Epithelial cell of proximal tubule (primary cell): Measurements from ENCODE around the gene TMEM214. TPM values are rescaled to one million over a fixed set of nuclear protein-coding genes. Genes with fewer than 3 reads are reported as not detected.

Experiments
- DNase-seq: peaks from one replicate; pipeline ENCODE4 v3.0.0-alpha.2; 2011; ENCODE audit warnings: low read depth
- H3K4me3 ChIP-seq: 2 replicates; pipeline ENCODE4 v1.5.1; 2011; ENCODE audit warnings: low read depth, mild to moderate bottlenecking, low read length
- total RNA-seq: library from RNA; depleted of rRNA; stranded (reverse); fragments of >200 nt; gene quantifications from 2 replicates; pipeline ENCODE4 v1.2.3, GENCODE V29; 2015
- TF ChIP-seq, protein P1 (sequence below): conservative IDR thresholded peaks from 2 replicates; pipeline ENCODE4 v1.5.1; 2012; ENCODE audit warnings: low read depth, mild to moderate bottlenecking, low read length

The TMEM214 gene
- total RNA-seq, 1 donor from 2014 or later = 11.2 TPM

DNA sequence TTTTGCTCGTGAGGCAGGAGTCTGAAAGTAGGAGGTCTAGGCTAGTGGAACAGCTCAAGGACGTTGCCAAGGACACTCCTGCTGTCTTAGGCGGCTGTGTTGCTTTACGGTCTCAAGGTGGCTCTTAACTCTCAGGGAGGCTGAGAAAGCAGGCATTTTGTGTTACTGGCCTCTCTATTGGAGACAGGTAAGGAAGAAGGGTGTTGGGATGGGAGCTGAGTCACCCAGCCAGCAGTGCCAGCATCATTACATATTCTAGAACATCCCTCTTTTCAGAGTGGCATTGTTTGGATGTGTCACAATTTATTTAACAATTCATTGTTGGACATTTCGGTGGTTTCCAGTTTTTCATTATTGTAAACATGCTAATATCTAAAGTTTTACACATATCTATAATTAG, 30.8 kb upstream of the TMEM214 start:
- DNase-seq = no peak
- TF ChIP-seq, protein P1, sequence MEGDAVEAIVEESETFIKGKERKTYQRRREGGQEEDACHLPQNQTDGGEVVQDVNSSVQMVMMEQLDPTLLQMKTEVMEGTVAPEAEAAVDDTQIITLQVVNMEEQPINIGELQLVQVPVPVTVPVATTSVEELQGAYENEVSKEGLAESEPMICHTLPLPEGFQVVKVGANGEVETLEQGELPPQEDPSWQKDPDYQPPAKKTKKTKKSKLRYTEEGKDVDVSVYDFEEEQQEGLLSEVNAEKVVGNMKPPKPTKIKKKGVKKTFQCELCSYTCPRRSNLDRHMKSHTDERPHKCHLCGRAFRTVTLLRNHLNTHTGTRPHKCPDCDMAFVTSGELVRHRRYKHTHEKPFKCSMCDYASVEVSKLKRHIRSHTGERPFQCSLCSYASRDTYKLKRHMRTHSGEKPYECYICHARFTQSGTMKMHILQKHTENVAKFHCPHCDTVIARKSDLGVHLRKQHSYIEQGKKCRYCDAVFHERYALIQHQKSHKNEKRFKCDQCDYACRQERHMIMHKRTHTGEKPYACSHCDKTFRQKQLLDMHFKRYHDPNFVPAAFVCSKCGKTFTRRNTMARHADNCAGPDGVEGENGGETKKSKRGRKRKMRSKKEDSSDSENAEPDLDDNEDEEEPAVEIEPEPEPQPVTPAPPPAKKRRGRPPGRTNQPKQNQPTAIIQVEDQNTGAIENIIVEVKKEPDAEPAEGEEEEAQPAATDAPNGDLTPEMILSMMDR = no peak
- no peak overlapping the region for H3K4me3 ChIP-seq

DNA sequence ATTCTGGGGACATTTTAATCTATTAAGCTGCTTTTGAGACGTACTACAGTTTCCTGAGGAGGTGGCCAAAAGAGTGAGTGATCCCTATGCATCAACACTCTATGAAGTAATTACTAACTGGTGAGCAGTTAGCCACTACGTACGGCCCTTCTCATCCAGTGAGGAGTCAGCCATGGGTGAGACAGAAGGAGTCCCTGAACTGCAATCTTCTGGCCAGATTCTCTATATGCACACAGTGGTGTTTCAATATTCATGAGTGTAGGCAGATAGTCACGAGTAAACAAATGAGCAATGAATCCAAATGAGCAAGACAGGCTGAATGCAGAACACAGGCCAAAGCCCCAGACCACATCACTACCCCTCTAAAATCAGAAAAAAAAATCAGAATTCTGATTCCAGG, 29.8 kb upstream of the TMEM214 start:
- no peak for DNase-seq
- H3K4me3 ChIP-seq = no peak overlapping the region

DNA sequence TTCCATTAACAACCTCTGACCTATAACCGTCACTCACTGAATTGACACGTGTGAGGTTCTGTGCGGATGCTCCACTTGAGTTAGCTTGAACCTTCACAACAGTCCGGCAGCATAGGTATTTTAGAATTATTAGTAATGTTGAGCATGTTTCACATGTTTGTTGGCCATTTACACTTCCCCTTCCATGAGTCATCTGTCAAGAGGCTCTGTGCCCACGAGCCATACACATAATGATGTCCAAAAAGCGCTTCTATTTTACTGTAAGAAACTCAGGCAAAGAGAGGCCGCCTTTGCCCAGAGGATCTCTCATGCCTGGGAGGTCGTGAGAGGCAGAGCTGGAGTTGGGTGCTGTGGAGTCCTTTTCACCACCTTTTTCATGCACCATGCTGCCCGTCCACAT, 28.9 kb upstream of the TMEM214 start:
- TF ChIP-seq, protein P1 = no peak
- no peak for DNase-seq
- no peak overlapping the region for H3K4me3 ChIP-seq

More for the DNA sequence above, 29.8 kb upstream of the TMEM214 start:
- TF ChIP-seq, protein P1 = no peak

DNA sequence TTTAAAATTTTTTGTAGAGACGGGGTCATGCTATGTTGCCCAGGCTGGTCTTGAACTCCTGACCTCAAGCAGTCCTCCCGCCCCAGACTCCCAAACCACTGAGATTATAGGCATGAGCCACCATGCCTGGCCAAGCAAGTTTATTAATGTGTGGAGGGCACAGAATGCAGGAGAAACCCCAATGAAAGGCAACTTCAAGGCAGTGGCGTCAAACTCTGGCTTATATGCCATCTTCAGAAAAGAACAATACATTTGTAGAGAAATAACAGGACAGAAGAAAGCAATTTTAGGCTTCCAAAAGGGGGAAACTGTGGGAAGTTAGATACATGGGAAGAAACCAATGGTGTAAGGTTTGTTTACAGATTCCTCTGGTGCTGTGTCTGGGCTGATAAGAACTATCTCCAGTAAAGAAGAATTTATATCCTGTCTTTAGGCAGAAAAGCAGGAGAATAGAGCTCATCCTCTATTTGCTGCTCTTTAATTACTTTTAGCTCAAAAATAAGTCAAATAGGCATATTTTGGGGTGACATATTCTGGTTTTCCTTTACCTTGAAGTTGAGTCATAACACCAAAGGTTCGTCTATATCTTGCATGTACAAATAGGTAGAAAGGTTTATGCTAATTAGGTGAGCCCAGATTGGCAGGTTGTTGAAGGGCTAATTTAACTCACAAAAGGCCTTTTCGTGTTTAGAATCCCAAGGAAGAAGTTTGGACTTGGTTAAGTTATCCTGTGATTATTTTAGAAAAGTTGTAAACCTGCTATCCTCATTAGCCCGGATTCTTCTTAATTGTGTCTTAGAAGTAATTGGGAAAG, 26.0 kb upstream of the TMEM214 start:
- H3K4me3 ChIP-seq = no peak overlapping the region
- DNase-seq = no peak
- TF ChIP-seq, protein P1 = no peak

DNA sequence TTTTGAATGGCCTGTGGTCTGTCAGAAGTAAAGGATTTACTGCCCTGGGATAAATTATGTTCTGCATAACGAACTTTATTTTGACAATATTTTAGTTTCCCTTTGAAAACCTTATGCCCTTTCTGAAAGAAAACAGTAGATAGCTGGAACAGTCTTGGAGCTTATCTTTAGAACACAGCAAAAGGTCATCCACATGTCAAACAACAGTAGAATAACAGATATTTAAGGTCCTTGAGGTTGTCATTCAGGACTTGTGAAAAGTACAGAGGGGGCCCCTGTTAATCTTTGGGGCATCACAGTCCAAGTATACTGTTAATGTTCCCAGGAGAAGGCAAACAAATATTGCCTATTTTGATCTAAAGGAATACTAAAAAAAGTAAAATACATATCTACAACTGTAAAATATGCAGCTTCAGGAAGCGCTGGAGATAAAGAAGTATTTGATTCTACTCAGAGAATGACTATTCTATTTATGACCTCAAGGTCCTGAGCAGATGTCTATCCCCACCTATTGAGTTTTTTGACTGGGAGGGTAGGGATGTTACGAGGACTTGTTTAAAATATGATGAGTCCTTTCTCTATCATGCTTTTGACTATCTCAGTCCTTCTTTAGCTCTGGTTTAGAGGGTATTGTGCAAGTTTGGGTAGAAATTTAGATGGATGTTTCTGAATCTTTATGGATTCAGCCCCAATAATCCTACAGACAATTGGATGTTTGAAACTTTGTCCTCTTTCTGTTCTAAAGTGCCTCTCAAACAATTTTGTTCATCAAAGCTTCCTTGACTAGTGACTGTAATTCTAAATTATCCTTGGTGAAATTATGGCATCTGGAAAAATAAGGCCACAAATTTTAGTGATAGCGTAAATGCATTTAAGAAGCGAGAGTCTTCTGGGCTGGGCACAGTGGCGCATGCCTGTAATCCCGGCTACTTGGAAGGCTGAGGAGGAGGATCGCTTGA, 25.1 kb upstream of the TMEM214 start:
- DNase-seq = no peak
- H3K4me3 ChIP-seq = no peak overlapping the region
- TF ChIP-seq, protein P1 = no peak

DNA sequence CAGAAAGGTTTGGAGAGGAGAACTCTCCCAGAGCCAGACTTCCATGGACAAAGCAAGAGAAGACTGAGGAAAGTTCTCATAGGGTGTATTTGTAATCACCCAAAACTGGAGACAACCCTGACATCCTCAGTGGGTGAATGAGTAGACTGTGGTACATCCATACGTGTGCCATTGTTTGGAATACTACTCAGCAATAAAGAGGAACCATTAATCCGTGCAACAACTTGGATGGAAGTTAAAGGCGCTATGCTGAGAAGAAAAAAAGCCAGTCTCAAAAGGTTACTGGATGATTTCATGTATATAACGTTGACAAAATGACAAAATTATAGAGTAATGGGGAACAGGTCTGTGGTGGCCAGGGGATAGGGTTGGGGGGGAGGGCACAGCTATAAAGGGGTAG, 24.1 kb upstream of the TMEM214 start:
- DNase-seq = no peak
- TF ChIP-seq, protein P1 = no peak

More for the DNA sequence above, 24.1 kb upstream of the TMEM214 start:
- H3K4me3 ChIP-seq = no peak overlapping the region
